HG03571 (cell line): Measurements from ENCODE around the gene HEG1.

Source experiments
- ATAC-seq: cut with Tn5 transposase; IDR thresholded peaks from one replicate; pipeline ENCODE4 v1.9.1; 2021; ENCODE audit not compliant: unreplicated experiment

HEG1 gene

DNA sequence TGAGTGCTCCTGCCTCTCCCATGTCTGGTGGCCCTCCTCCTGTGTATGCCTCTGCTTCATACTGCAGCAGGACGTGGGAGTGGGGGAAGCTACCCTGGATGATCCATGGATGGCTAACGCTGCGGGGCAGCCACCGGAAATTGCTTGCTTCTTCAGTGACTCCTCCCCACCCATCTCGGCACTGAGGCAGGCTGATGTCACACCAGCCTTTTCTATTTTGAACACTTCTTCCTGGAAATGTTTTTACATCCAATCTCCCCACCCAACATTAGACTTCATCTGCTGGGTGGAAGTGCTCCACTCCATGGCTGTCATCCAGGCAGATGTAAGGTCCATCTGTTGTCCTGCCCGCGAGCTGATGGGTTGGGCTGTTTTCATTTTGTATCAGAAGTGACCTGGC is 62.3 kb downstream of the HEG1 start:
- ATAC-seq = no peak

- ATAC-seq = no peak
Measured at GRCh38 chr3:124992041-124992440, 63.8 kb downstream of the HEG1 start.

- ATAC-seq = no peak
Measured at GRCh38 chr3:124986192-124987143, 69.3 kb downstream of the HEG1 start.

DNA sequence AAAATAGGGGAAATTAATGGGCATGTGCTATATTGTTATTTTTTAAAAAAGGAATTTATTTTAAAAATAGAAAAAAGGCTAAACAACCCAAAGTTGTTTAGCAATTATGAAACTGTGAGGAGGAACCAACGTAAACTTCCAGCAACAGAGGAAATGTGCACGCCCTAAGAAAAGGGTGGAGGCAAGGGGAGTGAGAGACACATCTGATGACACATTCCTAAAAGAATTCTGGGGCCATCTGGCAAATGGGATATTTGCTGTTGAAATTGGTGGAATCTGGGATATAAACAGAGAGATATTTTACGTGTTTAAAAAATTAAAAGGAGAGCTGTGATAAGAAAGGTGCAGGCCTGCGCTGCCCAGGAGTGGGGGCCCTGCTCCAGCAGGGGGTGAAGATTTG is 70.4 kb downstream of the HEG1 start:
- ATAC-seq = no peak

GRCh38 chr3:124984754-124985153 is 71.0 kb downstream of the HEG1 start:
- no peak for ATAC-seq

GRCh38 chr3:124982855-124983254 is 72.9 kb downstream of the HEG1 start:
- no peak for ATAC-seq

DNA sequence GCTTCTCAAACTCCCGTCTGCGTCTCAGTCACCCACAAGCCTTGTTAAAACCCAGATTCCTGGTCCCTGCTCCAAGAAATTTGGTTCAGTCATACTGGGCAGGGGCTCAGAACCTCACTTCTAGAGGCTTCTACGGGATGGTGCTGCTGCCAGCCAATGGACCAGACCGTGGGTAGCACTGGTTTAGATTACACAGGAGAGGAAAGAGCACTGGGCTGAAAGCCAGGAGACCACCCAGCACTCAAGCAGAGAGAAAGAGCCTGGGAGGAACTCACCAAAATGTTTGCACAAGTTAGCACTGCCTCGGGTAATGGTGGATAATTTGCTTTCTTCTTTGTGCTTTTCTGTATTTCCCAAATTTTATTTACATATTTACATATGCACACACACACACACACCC is 74.3 kb downstream of the HEG1 start:
- no peak for ATAC-seq

- no peak for ATAC-seq
Measured at GRCh38 chr3:124978627-124979026, 77.2 kb downstream of the HEG1 start.

- ATAC-seq = no peak
Measured at GRCh38 chr3:124976383-124976782, 79.4 kb downstream of the HEG1 start.

DNA sequence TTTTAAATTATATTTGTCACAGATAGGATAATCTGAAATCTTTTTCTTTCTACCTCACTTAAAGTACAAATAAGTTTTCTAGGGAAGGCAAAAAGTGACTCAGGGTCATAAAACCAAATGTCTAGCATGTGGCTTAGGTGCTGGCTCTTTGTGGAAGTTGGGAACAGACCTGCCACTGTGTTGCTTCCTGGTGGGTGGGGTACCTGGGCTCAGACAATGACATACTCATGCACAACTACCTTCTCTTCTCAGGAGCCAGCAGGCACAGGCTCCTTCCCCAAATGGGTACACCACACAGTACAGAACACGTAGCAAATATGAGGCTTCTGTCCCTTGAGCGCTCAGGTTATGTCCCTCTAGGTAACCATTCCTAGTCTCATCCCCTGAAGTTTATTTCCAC is 81.1 kb downstream of the HEG1 start:
- ATAC-seq = no peak

- no peak for ATAC-seq
Measured at GRCh38 chr3:124973290-124973689, 82.5 kb downstream of the HEG1 start.

GRCh38 chr3:124972457-124972856 is 83.3 kb downstream of the HEG1 start:
- no peak for ATAC-seq

DNA sequence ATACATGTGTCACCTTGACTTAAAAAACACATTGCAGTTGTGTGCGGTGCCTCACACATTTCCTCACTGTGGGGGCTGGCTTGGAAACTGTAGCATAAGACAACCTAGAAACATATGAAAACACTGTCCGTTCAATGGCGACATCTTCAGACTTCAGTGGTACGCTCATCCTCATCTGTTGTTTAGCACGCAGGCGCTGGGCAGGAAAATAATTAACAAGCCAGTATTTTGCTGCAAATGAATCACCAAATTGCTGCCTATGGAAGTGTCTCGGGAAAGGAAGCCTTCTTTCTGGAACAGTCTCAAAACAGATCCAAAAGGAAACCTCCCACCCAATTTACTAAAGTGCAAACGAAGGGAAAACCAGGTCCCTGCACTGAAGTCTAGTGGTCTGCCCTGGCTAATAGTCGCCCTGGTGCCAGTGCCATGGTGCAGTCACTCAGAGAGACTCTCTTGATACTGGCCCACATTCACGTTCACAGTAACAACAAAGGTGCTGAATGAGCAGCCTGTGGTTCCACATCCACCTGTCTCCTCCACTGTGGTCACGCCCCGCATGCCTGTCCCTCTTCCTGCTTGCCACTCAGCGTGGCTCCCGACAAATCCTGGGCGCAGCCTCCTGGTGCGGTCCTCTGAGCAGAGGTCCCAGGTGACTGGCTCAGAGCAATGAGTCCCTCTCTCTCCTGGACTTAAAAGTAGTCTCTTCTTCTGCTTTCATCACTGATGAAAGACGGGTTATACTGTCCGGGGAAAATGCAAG is 85.7 kb downstream of the HEG1 start:
- no peak for ATAC-seq

- no peak for ATAC-seq
Measured at GRCh38 chr3:124969190-124969589, 86.6 kb downstream of the HEG1 start.

DNA sequence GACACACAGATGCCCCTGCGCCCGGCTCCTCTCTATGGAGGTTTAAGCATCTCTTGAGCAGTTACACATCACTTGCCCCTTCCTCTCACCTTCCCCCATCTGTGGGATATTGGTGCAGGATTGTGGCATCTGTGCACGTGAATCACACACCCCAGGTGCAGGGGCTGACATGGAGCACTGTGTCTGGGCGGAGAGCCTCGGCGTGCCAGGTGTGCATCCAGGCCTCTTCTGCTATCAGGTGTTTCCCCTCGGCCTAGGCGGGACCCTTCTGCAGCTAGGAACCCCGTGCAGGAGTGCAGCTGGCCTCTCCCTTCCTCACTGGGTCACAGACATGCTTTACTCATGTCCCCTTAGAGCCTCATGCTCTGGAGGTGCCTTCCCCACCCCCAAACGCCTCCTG is 87.8 kb downstream of the HEG1 start:
- no peak for ATAC-seq

DNA sequence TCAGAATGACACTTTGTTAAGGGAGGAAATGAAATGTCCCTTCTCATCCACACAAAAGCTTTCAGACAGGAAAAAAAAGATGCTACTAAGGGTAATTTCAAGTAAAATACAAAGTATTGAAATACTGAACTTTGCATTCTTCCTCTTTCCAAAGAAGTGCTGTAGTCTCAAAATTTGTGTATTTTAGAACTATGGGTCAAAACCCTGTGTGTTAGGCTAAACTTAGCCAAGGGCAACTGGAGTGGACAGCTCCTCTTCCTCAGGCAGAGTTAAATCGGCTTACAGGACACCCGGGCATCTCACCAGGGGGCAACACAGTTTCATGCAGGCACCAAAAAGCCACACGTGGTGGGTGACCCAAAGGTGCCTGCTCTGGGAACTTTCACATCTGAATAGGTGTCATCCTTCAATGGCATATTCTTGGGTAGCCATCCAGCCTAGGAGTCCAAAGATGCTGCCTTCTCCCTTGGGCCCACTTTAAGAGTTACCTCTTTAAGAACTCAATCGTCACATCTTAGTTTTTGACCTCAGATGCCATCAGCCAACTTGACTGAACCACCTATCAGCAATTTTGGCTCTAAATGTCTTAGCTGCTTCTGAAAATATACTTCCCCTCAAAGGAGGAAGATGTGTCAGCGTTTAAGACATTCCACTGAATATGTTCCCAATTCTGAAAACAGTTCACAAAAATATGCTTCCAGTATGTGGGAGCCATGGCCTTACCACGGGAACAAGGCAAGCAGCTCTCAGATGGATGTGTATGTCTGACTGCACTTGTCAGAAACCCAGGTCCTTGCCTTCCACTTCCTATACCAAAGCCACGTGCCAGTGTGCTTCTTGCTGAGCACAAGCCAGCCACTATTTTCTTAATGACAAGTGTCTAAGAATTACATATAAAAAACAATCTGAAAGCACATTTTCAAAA is 89.0 kb downstream of the HEG1 start:
- no peak for ATAC-seq

DNA sequence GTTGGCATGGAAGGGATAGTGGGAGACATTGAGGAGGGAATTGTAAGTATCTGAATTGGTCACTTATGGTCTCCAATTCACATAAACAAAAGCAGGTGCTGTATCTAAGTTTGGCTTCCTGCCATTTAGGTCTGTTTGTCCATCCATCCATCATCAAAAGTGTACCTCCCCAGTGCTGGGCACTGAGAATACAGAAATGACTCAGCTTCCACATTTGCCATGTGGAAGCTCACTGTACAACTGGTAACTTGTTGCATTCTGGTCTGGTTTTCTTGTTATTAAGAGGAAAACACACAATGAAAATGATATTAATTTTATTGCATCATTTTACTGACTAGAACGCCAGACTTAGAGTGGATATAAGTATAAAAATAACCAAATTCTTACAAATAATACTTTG is 90.4 kb downstream of the HEG1 start:
- ATAC-seq = no peak

DNA sequence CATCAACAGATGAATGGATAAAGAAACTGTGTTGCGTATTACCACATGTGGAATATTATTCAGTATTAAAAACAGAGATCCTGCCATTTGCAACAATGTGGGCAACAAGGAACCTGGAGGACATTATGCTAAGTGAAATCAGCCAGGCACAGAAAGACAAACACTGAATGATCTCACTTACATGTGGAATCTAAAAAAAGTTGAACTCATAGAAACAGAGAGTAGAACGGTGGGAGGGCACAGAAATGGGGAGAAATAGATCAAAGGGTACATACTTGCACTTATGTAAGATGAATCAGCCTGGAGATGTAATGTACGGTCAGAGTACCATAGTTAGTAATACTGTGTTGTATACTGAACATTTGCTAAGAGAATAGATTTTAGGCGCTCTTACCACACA is 91.4 kb downstream of the HEG1 start:
- no peak for ATAC-seq

- no peak for ATAC-seq
Measured at GRCh38 chr3:124963755-124964154, 92.0 kb downstream of the HEG1 start.

DNA sequence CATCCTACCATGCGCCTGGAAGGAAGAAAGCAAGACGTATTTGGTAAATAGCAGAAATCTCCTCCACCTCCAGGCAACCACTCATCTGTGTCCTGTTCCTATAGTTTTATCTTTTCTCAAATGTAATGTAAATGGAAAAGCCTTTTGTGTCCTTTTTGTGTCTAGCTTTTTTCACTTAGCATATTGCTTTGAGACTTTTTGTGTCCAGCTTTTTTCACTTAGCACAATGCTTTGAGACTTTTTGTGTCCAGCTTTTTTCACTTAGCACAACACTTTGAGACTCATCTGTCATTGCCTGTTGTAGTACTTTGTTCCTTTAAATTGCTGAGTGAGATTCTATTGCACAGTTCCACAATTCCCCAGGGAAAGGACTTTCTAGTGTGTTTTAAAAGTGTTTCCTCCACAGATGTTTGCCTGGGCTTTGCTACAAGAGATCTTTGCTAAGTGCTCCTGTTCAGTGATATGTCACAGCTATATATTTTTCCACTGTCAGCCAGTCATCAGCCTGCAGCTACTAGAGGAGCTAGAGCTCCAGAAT is 93.3 kb downstream of the HEG1 start:
- no peak for ATAC-seq

- no peak for ATAC-seq
Measured at GRCh38 chr3:124960698-124961097, 95.1 kb downstream of the HEG1 start.
